Measurements from ENCODE around the gene CRIP2. TPM values are rescaled to one million over a fixed set of nuclear protein-coding genes. Genes with fewer than 3 reads are reported as not detected.
A peak's percentile ranks its signal among the peaks of the same experiment; 100 is the strongest.

The CRIP2 gene
- total and polyA plus RNA-seq, 9 of the 15 experiments (the other 6 are each of a cell fraction or from before 2014, with no cell fraction given) = 0.18 to 2.0 (median 0.69) TPM; not detected in 1

- no peaks in the 10 kb centered on the region for H3K9me1 ChIP-seq (ENCODE audit: control insufficient read depth, insufficient read depth, low read length)
- CTCF ChIA-PET (ENCODE audit: low intra/inter-chr PET ratio) = no interaction called here
- H3K79me2 ChIP-seq (ENCODE audit: control insufficient read depth, insufficient read depth, low read length) = peaks cover 22% of the 10 kb centered on the region
- DNase-seq (ENCODE audit: extremely low read depth in 1 of 4, low spot score in 3 of 4) (no peak), ATAC-seq (no peak), FAIRE-seq (no peak)
- H3K9me3 ChIP-seq (replicated peaks; ENCODE audit: control insufficient read depth, insufficient read depth, low read depth, low read length) = no peaks in the 10 kb centered on the region
- WGBS (ENCODE audit: insufficient coverage, low coverage, missing lambda C conversion rate) = 80% methylated on average over 17 of the region's 17 CpGs
- peaks cover 8% of the 10 kb centered on the region; the same call in 1 of the 2 replicates for H4K20me1 ChIP-seq (replicated peaks; ENCODE audit: control insufficient read depth, insufficient read depth, low read length)
- no peak overlapping the region for H3K27ac ChIP-seq (ENCODE audit: extremely low read depth, low read depth, low read length)
- in situ Hi-C loops (cut with MboI) = no loop called here
- BruUV-seq (replicated peaks) = TSS peak; percentile 29
- H3K4me1 ChIP-seq (replicated peaks in 1 of 2; ENCODE audit: control insufficient read depth in 2 of 2, insufficient read depth in 2 of 2, low read length in 2 of 2) = peaks cover 0 to 50% of the 10 kb centered on the region in 2 experiments; a peak in 2 of 5 replicates
- H3K4me3 ChIP-seq = no peak overlapping the region
- POLR2A ChIA-PET = no interaction called here
- H3K4me2 ChIP-seq (ENCODE audit: insufficient read depth, low read length) = no peak overlapping the region
- intact Hi-C loops (cut with micrococcal nuclease) = no loop called here
- no peak overlapping the region for H3K9ac ChIP-seq (ENCODE audit: insufficient read depth in 1 of 2, low read depth in 2 of 2, low read length in 2 of 2)
- no peaks in the 10 kb centered on the region for H3K27me3 ChIP-seq (ENCODE audit: control insufficient read depth in 2 of 2, insufficient read depth in 2 of 2, low read length in 2 of 2)
- TF ChIP-seq HINFP (tag; conservative IDR thresholded peaks at IDR 0.05; ENCODE audit: low read depth) (no peak), DMBX1 (CRISPR knock-in tag; IDR thresholded peaks at IDR 0.05; ENCODE audit: borderline replicate concordance) (no peak), TEAD2 (tag; IDR thresholded peaks at IDR 0.05) (no peak), ZNF134 (CRISPR knock-in tag; conservative IDR thresholded peaks at IDR 0.05) (no peak), SMARCE1 (IDR thresholded peaks at IDR 0.05) (no peak), PPARD (CRISPR knock-in tag; IDR thresholded peaks at IDR 0.05) (no peak), ILF3 (IDR thresholded peaks at IDR 0.05; ENCODE audit: borderline replicate concordance) (no peak), PHB (CRISPR knock-in tag; IDR thresholded peaks at IDR 0.05) (no peak), NFRKB (IDR thresholded peaks at IDR 0.05; ENCODE audit: low read depth) (no peak), ZEB2 (IDR thresholded peaks at IDR 0.05) (no peak), SMC3 (conservative IDR thresholded peaks at IDR 0.05; ENCODE audit: insufficient read depth, low read depth, low read length) (no peak), CTBP1 (IDR thresholded peaks at IDR 0.05; ENCODE audit: borderline replicate concordance) (no peak), GATAD2A (IDR thresholded peaks at IDR 0.05) (no peak)
- peaks cover 52% of the 10 kb centered on the region; the same call in 1 of the 3 replicates for H3K36me3 ChIP-seq (ENCODE audit: control insufficient read depth, insufficient read depth, low read length)
- no peak overlapping the region for H2AFZ ChIP-seq (ENCODE audit: low read depth, low read length)
Observed at GRCh38 chr14:105442125-105442524, 32.5 kb upstream of the CRIP2 start.
